HTR-8/SVneo (cell line): ENCODE measurements around the gene TXNIP.

Source experiments
- DNase-seq: peaks from one replicate; pipeline ENCODE4 v3.0.0; 2011; ENCODE audit warnings: low spot score, mixed read lengths; ENCODE audit not compliant: insufficient read length
- FAIRE-seq: peaks from 2 replicates; lab custom pipeline; 2011; peaks lifted over from hg19 to GRCh38; lab: Jason Lieb, UNC

Gene TXNIP

GRCh38 chr1:145964328-145965118 lies 31.9 kb downstream of the TXNIP start, which contains the start of the genes ANKRD34A and POLR3GL:
ANKRD34A (minus strand) TSS chr1:145964575; CDS start chr1:145961759, 2,816 bp downstream.
POLR3GL (plus strand) TSS chr1:145964690; CDS start chr1:145974866, 10,176 bp downstream.
- DNase-seq = peak; percentile 84
- FAIRE-seq = no peak

GRCh38 chr1:145963265-145964019 lies 32.9 kb downstream of the TXNIP start:
- DNase-seq = no peak
- FAIRE-seq = no peak

- FAIRE-seq = no peak
- no peak for DNase-seq
Observed at GRCh38 chr1:145962157-145963102, 33.9 kb downstream of the TXNIP start.

GRCh38 chr1:145961425-145962156 lies 34.8 kb downstream of the TXNIP start:
- FAIRE-seq (no peak), DNase-seq (no peak)

GRCh38 chr1:145961109-145961424 lies 35.3 kb downstream of the TXNIP start:
- DNase-seq = no peak
- no peak for FAIRE-seq

GRCh38 chr1:145960468-145961108 lies 35.8 kb downstream of the TXNIP start:
- FAIRE-seq (no peak), DNase-seq (peak; percentile 62)

- DNase-seq (no peak), FAIRE-seq (no peak)
Observed at GRCh38 chr1:145959957-145960467, 36.4 kb downstream of the TXNIP start.

GRCh38 chr1:145959333-145959732 lies 37.0 kb downstream of the TXNIP start:
- DNase-seq = no peak
- FAIRE-seq = no peak

- DNase-seq (no peak), FAIRE-seq (no peak)
Observed at GRCh38 chr1:145958734-145959133, 37.6 kb downstream of the TXNIP start.

- FAIRE-seq = no peak
- DNase-seq = peak; percentile 92
Observed at GRCh38 chr1:145957443-145958319, 38.7 kb downstream of the TXNIP start, which contains the start of gene LIX1L. LIX1L (minus strand) TSS chr1:145958017; CDS start chr1:145957927, 90 bp downstream.

GRCh38 chr1:145956781-145957442 lies 39.5 kb downstream of the TXNIP start:
- DNase-seq (no peak), FAIRE-seq (no peak)

- FAIRE-seq (no peak), DNase-seq (no peak)
Observed at GRCh38 chr1:145956361-145956760, 40.0 kb downstream of the TXNIP start.

- no peak for FAIRE-seq
- no peak for DNase-seq
Observed at GRCh38 chr1:145955436-145955835, 40.9 kb downstream of the TXNIP start.

GRCh38 chr1:145953861-145954260 lies 42.5 kb downstream of the TXNIP start:
- no peak for DNase-seq
- FAIRE-seq = no peak

GRCh38 chr1:145952903-145953302 lies 43.5 kb downstream of the TXNIP start:
- DNase-seq (no peak), FAIRE-seq (no peak)

GRCh38 chr1:145951526-145951925 lies 44.9 kb downstream of the TXNIP start:
- FAIRE-seq = no peak

GRCh38 chr1:145949219-145949618 lies 47.2 kb downstream of the TXNIP start:
- DNase-seq = no peak
- FAIRE-seq = no peak

More at GRCh38 chr1:145951526-145951925, 44.9 kb downstream of the TXNIP start:
- DNase-seq = no peak
